Measurements from ENCODE around the gene RAD51AP1. TPM values are rescaled to one million over a fixed set of nuclear protein-coding genes. Genes with fewer than 3 reads are reported as not detected.

Gene RAD51AP1
- total RNA-seq, 1 donor from 2014 or later = 0.79 TPM

DNA sequence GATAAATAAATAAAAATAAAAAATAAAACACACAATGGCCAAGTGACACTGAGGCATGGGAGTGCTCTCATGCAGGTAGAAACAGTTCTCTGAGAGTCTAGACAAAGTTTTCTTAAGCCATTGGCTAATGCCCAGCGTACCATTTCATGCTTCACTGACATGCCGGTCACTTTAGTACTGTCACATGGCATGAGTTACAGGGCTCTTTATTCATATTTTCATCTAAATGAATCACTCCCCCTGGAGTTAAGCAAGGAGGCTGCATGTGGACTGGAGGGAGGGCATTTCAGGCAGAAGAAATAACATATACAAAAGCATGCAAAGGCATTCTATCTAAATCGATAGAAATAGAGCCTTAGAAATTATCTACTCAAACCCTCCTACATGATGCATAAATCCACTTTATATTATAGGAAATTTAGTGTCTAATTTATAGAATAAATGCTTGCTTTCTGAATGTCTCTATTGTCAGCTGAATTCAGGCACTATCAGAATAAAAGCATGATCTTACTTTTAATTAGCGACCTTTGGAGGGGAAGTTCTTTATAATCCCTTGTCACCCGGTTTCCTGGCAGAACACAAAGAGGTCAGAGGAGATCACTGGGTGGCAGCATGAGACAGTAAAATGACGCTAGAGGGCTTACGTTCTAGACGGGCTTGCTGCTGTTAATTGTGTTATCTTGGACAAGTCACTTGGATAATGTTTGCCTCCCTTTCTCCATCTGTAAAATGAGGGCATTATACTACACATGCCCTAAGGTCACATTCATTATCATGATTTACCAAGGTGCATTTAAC, 40.8 kb downstream of the RAD51AP1 start:
- Histone ChIP-seq H3K4me3 (ENCODE audit: low read depth, low read length) (no peak overlapping the region), H3K27me3 (ENCODE audit: control insufficient read depth, insufficient read depth, low read length) (no peaks in the 10 kb centered on the region), H3K36me3 (ENCODE audit: control insufficient read depth, insufficient read depth, low read length) (no peaks in the 10 kb centered on the region)
- TF ChIP-seq, protein P1, sequence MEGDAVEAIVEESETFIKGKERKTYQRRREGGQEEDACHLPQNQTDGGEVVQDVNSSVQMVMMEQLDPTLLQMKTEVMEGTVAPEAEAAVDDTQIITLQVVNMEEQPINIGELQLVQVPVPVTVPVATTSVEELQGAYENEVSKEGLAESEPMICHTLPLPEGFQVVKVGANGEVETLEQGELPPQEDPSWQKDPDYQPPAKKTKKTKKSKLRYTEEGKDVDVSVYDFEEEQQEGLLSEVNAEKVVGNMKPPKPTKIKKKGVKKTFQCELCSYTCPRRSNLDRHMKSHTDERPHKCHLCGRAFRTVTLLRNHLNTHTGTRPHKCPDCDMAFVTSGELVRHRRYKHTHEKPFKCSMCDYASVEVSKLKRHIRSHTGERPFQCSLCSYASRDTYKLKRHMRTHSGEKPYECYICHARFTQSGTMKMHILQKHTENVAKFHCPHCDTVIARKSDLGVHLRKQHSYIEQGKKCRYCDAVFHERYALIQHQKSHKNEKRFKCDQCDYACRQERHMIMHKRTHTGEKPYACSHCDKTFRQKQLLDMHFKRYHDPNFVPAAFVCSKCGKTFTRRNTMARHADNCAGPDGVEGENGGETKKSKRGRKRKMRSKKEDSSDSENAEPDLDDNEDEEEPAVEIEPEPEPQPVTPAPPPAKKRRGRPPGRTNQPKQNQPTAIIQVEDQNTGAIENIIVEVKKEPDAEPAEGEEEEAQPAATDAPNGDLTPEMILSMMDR (IDR thresholded peaks at IDR 0.05; ENCODE audit: insufficient read depth, low read length, severe bottlenecking) = no peak
- no peak for FAIRE-seq
- peak; percentile 13 for DNase-seq (ENCODE audit: low read depth)

DNA sequence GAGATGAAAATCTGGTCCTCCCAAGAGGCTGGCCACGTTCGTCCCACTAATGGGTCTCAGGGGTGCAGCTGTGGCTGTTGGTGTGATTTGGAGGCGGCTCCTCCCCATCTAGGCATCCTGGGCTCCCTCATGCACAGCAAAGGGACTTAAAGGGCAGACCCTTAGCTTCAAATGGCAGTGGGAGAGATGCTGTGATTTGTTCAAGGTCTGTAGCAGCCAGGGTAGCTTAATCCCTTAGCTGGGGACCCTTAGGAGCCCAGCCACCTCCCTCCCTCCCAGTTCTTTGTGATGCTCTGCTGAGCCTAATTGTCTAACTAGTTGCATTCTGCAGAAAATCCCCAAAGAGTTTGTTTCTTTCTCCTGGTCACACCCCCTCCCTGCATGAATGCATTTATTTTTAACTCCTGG, 41.6 kb downstream of the RAD51AP1 start:
- Histone ChIP-seq H3K4me3 (ENCODE audit: low read depth, low read length) (no peak overlapping the region), H3K27me3 (ENCODE audit: control insufficient read depth, insufficient read depth, low read length) (no peaks in the 10 kb centered on the region), H3K36me3 (ENCODE audit: control insufficient read depth, insufficient read depth, low read length) (no peaks in the 10 kb centered on the region)
- TF ChIP-seq, protein P1 (IDR thresholded peaks at IDR 0.05; ENCODE audit: insufficient read depth, low read length, severe bottlenecking) = no peak
- DNase-seq (ENCODE audit: low read depth) = no peak
- FAIRE-seq = no peak

DNA sequence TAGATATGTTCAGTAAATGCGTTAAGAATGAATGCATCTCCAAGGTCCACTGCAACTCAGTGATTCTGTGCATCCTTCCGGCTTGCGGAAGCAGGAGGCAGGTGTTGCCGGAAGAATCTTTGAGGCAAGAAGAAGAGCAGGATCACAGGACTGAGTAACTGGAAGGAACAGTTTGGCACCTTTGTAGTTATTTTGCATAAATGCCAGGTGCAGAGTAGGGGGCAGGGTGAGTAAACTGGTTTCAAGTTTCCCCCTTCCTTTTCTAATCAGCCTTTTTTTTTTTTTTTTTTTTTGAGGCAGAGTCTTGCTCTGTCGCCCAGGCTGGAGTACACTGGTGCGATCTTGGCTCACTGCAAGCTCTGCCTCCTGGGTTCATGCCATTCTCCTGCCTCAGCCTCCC, 45.6 kb downstream of the RAD51AP1 start:
- no peaks in the 10 kb centered on the region for H3K27me3 ChIP-seq (ENCODE audit: control insufficient read depth, insufficient read depth, low read length)

DNA sequence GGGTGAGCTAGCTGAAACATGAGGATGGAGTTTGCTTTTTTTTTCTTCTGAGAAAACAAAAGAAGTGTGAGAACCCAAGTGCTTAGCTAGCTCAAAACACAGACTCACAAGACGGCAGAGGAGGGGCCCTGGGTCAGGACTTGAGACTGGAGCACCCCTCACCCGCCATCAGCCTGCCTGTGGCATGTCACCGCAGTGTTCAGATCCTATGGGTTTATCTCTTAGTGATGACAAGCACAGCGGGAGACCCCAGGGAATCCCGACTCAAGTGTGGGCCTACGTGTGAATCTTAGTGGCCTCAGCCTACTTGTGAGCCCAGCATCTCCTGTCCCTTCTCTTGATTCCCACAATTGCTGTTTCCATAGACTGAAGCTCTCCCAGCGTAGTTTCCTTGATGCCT, 46.2 kb downstream of the RAD51AP1 start:
- H3K4me3 ChIP-seq (ENCODE audit: low read depth, low read length) = no peak overlapping the region
- TF ChIP-seq, protein P1 (IDR thresholded peaks at IDR 0.05; ENCODE audit: insufficient read depth, low read length, severe bottlenecking) = no peak
- no peaks in the 10 kb centered on the region for H3K27me3 ChIP-seq (ENCODE audit: control insufficient read depth, insufficient read depth, low read length)
- DNase-seq (ENCODE audit: low read depth) = no peak
- no peaks in the 10 kb centered on the region for H3K36me3 ChIP-seq (ENCODE audit: control insufficient read depth, insufficient read depth, low read length)
- FAIRE-seq = peak; percentile 77

More for the DNA sequence above, 45.6 kb downstream of the RAD51AP1 start:
- DNase-seq (ENCODE audit: low read depth) (no peak), FAIRE-seq (no peak)
- Histone ChIP-seq H3K36me3 (ENCODE audit: control insufficient read depth, insufficient read depth, low read length) (no peaks in the 10 kb centered on the region), H3K4me3 (ENCODE audit: low read depth, low read length) (no peak overlapping the region)
- TF ChIP-seq, protein P1 (IDR thresholded peaks at IDR 0.05; ENCODE audit: insufficient read depth, low read length, severe bottlenecking) = no peak

DNA sequence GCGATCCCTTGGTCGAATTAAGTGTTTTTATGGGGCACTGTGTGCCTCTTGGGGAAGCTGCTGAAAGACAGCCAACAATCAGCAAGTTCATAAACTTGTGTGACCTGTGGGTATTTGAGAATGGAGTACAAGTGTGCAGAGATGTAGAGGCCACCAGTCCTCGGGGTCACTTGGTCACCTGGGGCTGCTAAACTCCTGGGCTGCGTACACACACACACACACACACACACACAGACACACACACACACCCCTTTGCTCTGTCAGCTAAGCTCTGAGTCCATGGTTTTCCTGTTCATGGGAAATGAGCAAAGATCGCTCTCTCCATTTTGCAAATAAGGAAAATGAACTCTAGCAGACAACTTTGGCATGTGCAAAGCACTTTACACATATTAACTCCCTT, 47.8 kb downstream of the RAD51AP1 start:
- TF ChIP-seq, protein P1 (IDR thresholded peaks at IDR 0.05; ENCODE audit: insufficient read depth, low read length, severe bottlenecking) = no peak
- DNase-seq (ENCODE audit: low read depth) (no peak), FAIRE-seq (no peak)
- H3K27me3 ChIP-seq (ENCODE audit: control insufficient read depth, insufficient read depth, low read length) = no peaks in the 10 kb centered on the region
- H3K36me3 ChIP-seq (ENCODE audit: control insufficient read depth, insufficient read depth, low read length) = no peaks in the 10 kb centered on the region
- no peak overlapping the region for H3K4me3 ChIP-seq (ENCODE audit: low read depth, low read length)

DNA sequence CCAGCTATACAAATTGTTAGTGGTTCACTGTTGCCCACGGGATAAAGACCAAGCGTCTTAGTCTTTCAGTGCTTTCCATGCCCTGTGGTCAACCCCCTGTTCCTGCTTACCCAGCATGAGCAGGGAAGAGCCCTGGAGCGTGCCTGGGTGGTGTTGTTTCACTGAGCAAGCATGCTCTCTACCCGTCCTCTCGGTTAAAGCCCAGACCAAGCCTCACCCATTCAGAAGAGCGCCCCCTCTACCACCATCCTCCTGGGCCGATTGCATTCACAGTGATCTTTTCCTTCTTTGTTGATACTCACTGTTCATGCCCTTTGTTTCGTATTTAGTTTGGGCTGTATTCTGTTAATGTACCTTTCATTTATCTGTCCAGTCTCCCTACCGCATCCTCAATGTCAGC, 48.4 kb downstream of the RAD51AP1 start:
- no peaks in the 10 kb centered on the region for H3K36me3 ChIP-seq (ENCODE audit: control insufficient read depth, insufficient read depth, low read length)
- FAIRE-seq = peak; percentile 80
- DNase-seq (ENCODE audit: low read depth) = no peak
- H3K27me3 ChIP-seq (ENCODE audit: control insufficient read depth, insufficient read depth, low read length) = no peaks in the 10 kb centered on the region
- no peak overlapping the region for H3K4me3 ChIP-seq (ENCODE audit: low read depth, low read length)
- TF ChIP-seq, protein P1 (IDR thresholded peaks at IDR 0.05; ENCODE audit: insufficient read depth, low read length, severe bottlenecking) = no peak

All from bronchial epithelial cell (primary cell).